GM12874 (cell line): ENCODE measurements around the gene TMX3.

Source experiments
- CTCF ChIP-seq: IDR thresholded peaks from 2 replicates; pipeline ENCODE4 v1.5.1; 2011; ENCODE audit warnings: low read depth, mild to moderate bottlenecking, control low read depth, low read length, moderate library complexity; ENCODE audit not compliant: insufficient read depth

The TMX3 gene

GRCh38 chr18:68693091-68693815 is 21.7 kb downstream of the TMX3 start:
- no peak for TF ChIP-seq CTCF

- no peak for TF ChIP-seq CTCF
Measured at GRCh38 chr18:68679528-68679927, 35.4 kb downstream of the TMX3 start.

GRCh38 chr18:68676913-68677312 is 38.0 kb downstream of the TMX3 start:
- TF ChIP-seq CTCF: no peak

GRCh38 chr18:68667121-68667520 is 47.8 kb downstream of the TMX3 start:
- no peak for TF ChIP-seq CTCF

- TF ChIP-seq CTCF: no peak
Measured at GRCh38 chr18:68666381-68666780, 48.5 kb downstream of the TMX3 start.

- TF ChIP-seq CTCF: no peak
Measured at GRCh38 chr18:68665628-68666027, 49.3 kb downstream of the TMX3 start.

GRCh38 chr18:68662754-68663153 is 52.2 kb downstream of the TMX3 start:
- TF ChIP-seq CTCF: no peak
